Body of pancreas (tissue), 4 donors: Measurements from ENCODE around the gene ABLIM1.

Experiments
- POLR2A ChIP-seq, 3 donors: fragments of 450-650 bp; IDR thresholded peaks; one replicate each; pipeline ENCODE4 v1.6.1; 2016; ENCODE audit warnings: antibody characterized with exemption in 3 of 3, mild to moderate bottlenecking in 2 of 3
- TF ChIP-seq, protein P1 (sequence below), 7 experiments: fragments of 450-650 bp in 4 of 7; fragments of 200-600 bp in 3 of 7; sonication (generic) in 3 of 7; IDR thresholded peaks; one replicate each; pipeline ENCODE4 v1.5.1; 2016 to 2019; ENCODE audit warnings: antibody characterized with exemption in 7 of 7

- TF ChIP-seq, protein P1, sequence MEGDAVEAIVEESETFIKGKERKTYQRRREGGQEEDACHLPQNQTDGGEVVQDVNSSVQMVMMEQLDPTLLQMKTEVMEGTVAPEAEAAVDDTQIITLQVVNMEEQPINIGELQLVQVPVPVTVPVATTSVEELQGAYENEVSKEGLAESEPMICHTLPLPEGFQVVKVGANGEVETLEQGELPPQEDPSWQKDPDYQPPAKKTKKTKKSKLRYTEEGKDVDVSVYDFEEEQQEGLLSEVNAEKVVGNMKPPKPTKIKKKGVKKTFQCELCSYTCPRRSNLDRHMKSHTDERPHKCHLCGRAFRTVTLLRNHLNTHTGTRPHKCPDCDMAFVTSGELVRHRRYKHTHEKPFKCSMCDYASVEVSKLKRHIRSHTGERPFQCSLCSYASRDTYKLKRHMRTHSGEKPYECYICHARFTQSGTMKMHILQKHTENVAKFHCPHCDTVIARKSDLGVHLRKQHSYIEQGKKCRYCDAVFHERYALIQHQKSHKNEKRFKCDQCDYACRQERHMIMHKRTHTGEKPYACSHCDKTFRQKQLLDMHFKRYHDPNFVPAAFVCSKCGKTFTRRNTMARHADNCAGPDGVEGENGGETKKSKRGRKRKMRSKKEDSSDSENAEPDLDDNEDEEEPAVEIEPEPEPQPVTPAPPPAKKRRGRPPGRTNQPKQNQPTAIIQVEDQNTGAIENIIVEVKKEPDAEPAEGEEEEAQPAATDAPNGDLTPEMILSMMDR (IDR thresholded peaks at IDR 0.05): no peak
- peak in 2 of 3 donors; percentile 54 to 58 for TF ChIP-seq POLR2A (IDR thresholded peaks at IDR 0.05)
Measured at GRCh38 chr10:114631666-114632417, 26.2 kb downstream of the ABLIM1 start.
